ENCODE data around the gene DSCAML1.

Gene DSCAML1

DNA sequence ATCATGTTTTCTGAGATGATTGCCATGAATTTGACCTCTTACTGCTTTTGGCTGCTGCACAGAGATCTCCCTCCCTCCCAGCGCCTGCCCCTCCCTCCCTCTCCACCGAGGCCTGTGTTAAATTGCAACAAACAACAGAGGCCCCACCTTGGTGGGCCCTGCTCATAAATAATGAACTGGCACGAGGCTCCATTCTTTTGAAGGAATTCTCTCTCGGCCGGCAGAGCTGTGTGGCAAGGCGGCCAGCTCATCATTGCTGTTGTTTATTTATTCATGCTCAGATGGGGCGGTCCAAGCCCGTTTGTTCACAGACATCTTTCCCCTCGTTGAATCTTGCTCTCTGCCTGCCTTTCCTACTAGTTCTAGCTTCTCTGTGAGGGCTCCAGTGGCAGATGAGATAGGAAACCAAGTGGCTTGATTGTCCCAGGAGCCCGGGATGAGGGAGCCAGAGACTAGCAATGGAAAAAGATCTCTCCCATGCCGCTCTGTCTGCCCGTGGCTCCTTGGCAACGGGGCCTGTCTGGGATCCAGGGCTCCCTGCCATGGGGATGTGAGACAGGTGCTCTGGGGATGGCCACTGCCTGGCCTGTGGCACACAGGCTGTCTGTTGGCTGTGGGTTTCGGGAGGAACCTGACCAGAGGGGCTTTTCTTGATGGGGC, 192.6 kb downstream of the DSCAML1 start:
- no peak for DNase-seq

GRCh38 chr11:117603932-117604331, 193.1 kb downstream of the DSCAML1 start:
- DNase-seq: no peak

GRCh38 chr11:117601006-117601708, 195.9 kb downstream of the DSCAML1 start:
- no peak for DNase-seq

GRCh38 chr11:117600234-117600783, 196.7 kb downstream of the DSCAML1 start:
- no peak for DNase-seq

GRCh38 chr11:117597071-117597470, 199.9 kb downstream of the DSCAML1 start:
- DNase-seq: no peak

GRCh38 chr11:117595440-117595839, 201.6 kb downstream of the DSCAML1 start:
- DNase-seq: no peak

GRCh38 chr11:117594721-117595120, 202.3 kb downstream of the DSCAML1 start:
- no peak for DNase-seq

- DNase-seq: no peak
Measured at GRCh38 chr11:117593065-117593464, 204.0 kb downstream of the DSCAML1 start.

GRCh38 chr11:117591316-117592039, 205.5 kb downstream of the DSCAML1 start:
- no peak for DNase-seq

DNA sequence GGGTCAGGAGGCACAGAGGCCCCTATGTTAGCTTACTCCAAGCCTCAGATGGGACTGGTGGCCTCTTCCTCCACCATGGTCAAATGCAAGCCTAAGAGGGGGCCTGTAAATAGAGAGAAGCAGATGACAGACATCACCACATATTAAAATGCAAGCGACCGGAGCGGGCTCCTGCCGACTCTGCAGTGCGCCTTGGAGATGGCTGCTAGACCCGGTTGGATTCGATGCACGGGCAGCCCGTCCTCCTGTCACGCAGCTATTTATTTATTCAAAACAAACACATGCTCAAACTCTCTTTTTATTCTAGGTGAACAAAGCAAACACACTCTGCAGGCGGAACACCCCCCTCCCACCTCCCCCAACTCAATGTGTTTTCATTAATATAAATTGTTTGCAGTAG, 208.0 kb downstream of the DSCAML1 start:
- no peak for DNase-seq

GRCh38 chr11:117588166-117588810, 208.7 kb downstream of the DSCAML1 start:
- no peak for DNase-seq

GRCh38 chr11:117587416-117587815, 209.6 kb downstream of the DSCAML1 start:
- DNase-seq: no peak

GRCh38 chr11:117586392-117586791, 210.6 kb downstream of the DSCAML1 start:
- no peak for DNase-seq

GRCh38 chr11:117585631-117586030, 211.4 kb downstream of the DSCAML1 start:
- DNase-seq: no peak

DNA sequence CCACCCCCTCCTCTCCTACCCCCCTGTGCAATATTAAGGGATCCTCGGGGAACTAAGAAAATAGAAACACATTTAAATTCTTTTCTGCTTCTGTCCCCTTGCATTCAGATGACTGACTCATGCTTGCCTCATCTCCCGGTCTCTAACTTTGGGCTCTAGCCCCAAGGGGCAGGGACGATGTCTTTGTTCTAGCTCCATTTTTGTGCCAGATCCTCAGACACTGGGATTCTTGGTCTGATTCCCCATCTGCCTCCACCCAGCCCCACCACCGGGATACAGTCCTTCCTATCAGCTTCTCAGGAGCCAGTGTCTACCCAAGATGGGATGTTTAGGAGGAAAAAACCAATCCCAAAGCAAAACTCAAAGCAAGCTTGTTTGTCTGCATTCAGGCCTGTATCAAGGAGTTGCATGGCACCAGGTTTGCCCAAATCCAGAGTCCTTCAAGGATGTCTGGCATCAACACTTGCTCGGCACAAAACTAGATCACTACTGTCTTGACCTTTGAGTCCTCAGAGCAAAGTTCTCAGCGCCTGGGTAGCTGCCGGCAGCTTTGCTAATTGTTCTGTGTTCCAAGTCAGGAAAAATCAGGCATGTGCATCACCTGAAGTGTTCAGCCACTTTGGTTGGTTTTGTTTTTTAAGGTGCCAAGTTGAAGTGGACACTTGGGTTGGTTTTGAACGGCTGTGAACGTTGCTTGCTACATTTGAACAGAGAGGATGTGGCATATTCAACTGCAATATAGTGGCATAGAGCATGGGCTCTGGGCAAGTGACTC, 212.8 kb downstream of the DSCAML1 start:
- no peak for DNase-seq

GRCh38 chr11:117583063-117583801, 213.8 kb downstream of the DSCAML1 start:
- DNase-seq: no peak

DNA sequence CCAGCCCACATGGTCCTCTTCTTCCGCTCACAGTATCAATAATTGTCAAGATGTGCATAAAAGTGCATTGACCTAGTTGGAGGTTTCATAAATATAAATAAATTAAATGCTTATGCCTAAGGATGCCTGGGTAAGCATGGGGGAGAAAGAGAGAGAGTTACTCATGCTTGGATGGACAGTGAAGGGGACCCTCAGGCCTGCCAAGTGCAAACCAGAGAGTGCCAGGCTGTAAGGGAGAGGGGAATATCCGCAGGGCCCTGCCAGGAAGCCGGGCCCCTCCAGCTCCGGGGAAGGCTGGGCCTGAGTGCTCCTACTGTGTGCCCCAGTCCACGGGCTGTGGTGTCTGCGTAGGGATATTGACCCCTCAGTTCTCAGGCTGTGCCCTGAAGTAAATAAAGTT, 214.6 kb downstream of the DSCAML1 start:
- no peak for DNase-seq

DNA sequence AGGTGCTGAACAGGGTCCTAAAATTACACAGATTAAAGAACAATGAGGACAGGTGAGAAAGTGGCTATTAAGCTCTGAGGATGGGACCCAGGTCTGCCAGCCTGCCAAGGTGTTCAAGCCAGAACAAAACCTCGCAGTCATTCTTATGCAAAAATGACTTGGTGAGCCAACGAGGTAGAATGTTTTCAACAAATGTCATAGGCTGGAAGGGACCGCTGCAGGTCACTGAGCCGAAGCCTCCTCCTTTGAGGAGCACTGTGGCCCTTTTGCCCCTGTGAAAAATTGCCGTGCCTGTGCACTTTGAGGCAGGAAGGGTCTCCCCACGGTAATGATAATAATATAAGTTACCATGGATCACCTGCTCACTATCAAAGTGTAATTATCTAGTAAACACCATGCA, 216.2 kb downstream of the DSCAML1 start:
- DNase-seq: no peak

GRCh38 chr11:117579161-117579560, 217.9 kb downstream of the DSCAML1 start:
- no peak for DNase-seq

- no peak for DNase-seq
Measured at GRCh38 chr11:117575856-117576255, 221.2 kb downstream of the DSCAML1 start.

DNA sequence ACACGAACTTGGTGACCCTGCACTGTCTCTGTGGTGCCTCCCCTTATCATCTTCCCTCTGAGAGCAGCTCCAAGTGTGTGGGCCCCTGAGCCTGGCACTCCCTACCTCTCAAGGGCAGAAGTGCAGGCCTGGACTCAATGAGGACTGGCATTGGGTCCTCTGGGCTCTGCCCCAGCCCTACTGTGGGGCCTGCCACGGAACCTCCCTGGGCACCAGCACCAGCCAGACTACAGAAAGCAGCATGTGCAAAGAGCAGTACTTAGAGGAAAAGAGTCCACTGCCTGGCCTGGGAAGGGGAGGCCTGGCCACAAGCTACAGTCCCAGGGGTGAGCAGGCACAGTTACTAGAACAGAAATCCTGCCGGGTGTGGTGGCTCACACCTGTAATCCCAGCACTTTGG, 222.5 kb downstream of the DSCAML1 start:
- no peak for DNase-seq

- DNase-seq: no peak
Measured at GRCh38 chr11:117573326-117573725, 223.7 kb downstream of the DSCAML1 start.
